ENCODE data around the gene DSG4.

The DSG4 gene

GRCh38 chr18:31386741-31387140 is 10.2 kb downstream of the DSG4 start:
- no peak overlapping the region for H2AFZ ChIP-seq (ENCODE audit: low read depth, low read length)
- WGBS = 88% methylated on average over 6 of the region's 6 CpGs
- H3K79me1 ChIP-seq (replicated peaks; ENCODE audit: low read length, poor library complexity, severe bottlenecking) = no peaks in the 10 kb centered on the region
- no peak overlapping the region for H3K18ac ChIP-seq (ENCODE audit: low read depth in 1 of 2, low read length in 2 of 2)
- H3K27ac ChIP-seq (ENCODE audit: low read length, poor library complexity, severe bottlenecking) = peak overlapping the region; percentile 10
- H4K91ac ChIP-seq (ENCODE audit: low read length) = no peak overlapping the region
- no peak overlapping the region for H3K9ac ChIP-seq (ENCODE audit: low read length)
- no peaks in the 10 kb centered on the region for H3K36me3 ChIP-seq (ENCODE audit: control insufficient read depth in 1 of 2, insufficient read depth in 2 of 2, low read depth in 1 of 2, low read length in 2 of 2)
- H4K8ac ChIP-seq (ENCODE audit: low read length) = no peak overlapping the region
- DNase-seq = no peak
- H3K4me1 ChIP-seq (ENCODE audit: control insufficient read depth, insufficient read depth, low read depth, low read length) = no peaks in the 10 kb centered on the region
- no peak overlapping the region for H3K14ac ChIP-seq (ENCODE audit: low read length in 2 of 2)
- no peak overlapping the region for H2BK120ac ChIP-seq (ENCODE audit: low read depth, low read length)
- no peak overlapping the region for H2BK15ac ChIP-seq (ENCODE audit: low read depth, poor library complexity, severe bottlenecking)
- H3K27me3 ChIP-seq (ENCODE audit: control insufficient read depth in 1 of 2, insufficient read depth in 1 of 2, low read length in 2 of 2) = no peaks in the 10 kb centered on the region
- no peak overlapping the region for H2BK5ac ChIP-seq (ENCODE audit: low read depth, low read length, poor library complexity, severe bottlenecking)
- H3K9me3 ChIP-seq (ENCODE audit: control insufficient read depth, low read length) = no peaks in the 10 kb centered on the region
- H2AK5ac ChIP-seq (ENCODE audit: low read length, severe bottlenecking) = no peak overlapping the region
- peak overlapping the region in 1 of 2 experiments; percentile 72 for H3K23ac ChIP-seq (ENCODE audit: low read length in 2 of 2)
- H3K4me3 ChIP-seq (ENCODE audit: insufficient read depth in 1 of 2, low read depth in 1 of 2, low read length in 2 of 2) = no peak overlapping the region
- no peak overlapping the region for H2BK12ac ChIP-seq (ENCODE audit: low read length in 2 of 2)
- H3K4ac ChIP-seq (ENCODE audit: low read depth in 1 of 2, low read length in 2 of 2) = no peak overlapping the region
- no peak overlapping the region for H3K4me2 ChIP-seq (ENCODE audit: low read length, poor library complexity, severe bottlenecking)

- H2AK5ac ChIP-seq (ENCODE audit: low read length, severe bottlenecking) = no peak overlapping the region
Observed at GRCh38 chr18:31393286-31393685, 16.7 kb downstream of the DSG4 start.

GRCh38 chr18:31396796-31397612 is 20.4 kb downstream of the DSG4 start:
- H3K9ac ChIP-seq (ENCODE audit: low read length) = no peak overlapping the region
- no peak overlapping the region for H2AK5ac ChIP-seq (ENCODE audit: low read length, severe bottlenecking)
- no peak overlapping the region for H3K23ac ChIP-seq (ENCODE audit: low read length in 2 of 2)
- H3K9me3 ChIP-seq (ENCODE audit: control insufficient read depth, low read length) = no peaks in the 10 kb centered on the region
- H2AFZ ChIP-seq (ENCODE audit: low read depth, low read length) = no peak overlapping the region
- no peak overlapping the region for H3K4me2 ChIP-seq (ENCODE audit: low read length, poor library complexity, severe bottlenecking)
- H4K91ac ChIP-seq (ENCODE audit: low read length) = peak overlapping the region; percentile 39
- no peak overlapping the region for H2BK120ac ChIP-seq (ENCODE audit: low read depth, low read length)
- H3K4me3 ChIP-seq (ENCODE audit: insufficient read depth in 1 of 2, low read depth in 1 of 2, low read length in 2 of 2) = no peak overlapping the region
- no peak overlapping the region for H3K27ac ChIP-seq (ENCODE audit: low read length, poor library complexity, severe bottlenecking)
- peak overlapping the region in 1 of 2 experiments; percentile 59 for H3K18ac ChIP-seq (ENCODE audit: low read depth in 1 of 2, low read length in 2 of 2)
- 27% methylated on average over 4 of the region's 6 CpGs for WGBS
- H3K4ac ChIP-seq (ENCODE audit: low read depth in 1 of 2, low read length in 2 of 2) = no peak overlapping the region
- no peak overlapping the region for H3K14ac ChIP-seq (ENCODE audit: low read length in 2 of 2)
- no peak overlapping the region for H4K8ac ChIP-seq (ENCODE audit: low read length)
- no peak overlapping the region for H2BK5ac ChIP-seq (ENCODE audit: low read depth, low read length, poor library complexity, severe bottlenecking)
- H3K36me3 ChIP-seq (ENCODE audit: control insufficient read depth in 1 of 2, insufficient read depth in 2 of 2, low read depth in 1 of 2, low read length in 2 of 2) = no peaks in the 10 kb centered on the region
- H2BK12ac ChIP-seq (ENCODE audit: low read length in 2 of 2) = peak overlapping the region in 1 of 2 experiments; percentile 50
- H2BK15ac ChIP-seq (ENCODE audit: low read depth, poor library complexity, severe bottlenecking) = no peak overlapping the region
- H3K79me1 ChIP-seq (replicated peaks; ENCODE audit: low read length, poor library complexity, severe bottlenecking) = no peaks in the 10 kb centered on the region
- H3K27me3 ChIP-seq (ENCODE audit: control insufficient read depth in 1 of 2, insufficient read depth in 1 of 2, low read length in 2 of 2) = peaks cover 0 to 3% of the 10 kb centered on the region in 2 experiments
- DNase-seq = peak; percentile 46
- no peaks in the 10 kb centered on the region for H3K4me1 ChIP-seq (ENCODE audit: control insufficient read depth, insufficient read depth, low read depth, low read length)

More at GRCh38 chr18:31393286-31393685, 16.7 kb downstream of the DSG4 start:
- H2AFZ ChIP-seq (ENCODE audit: low read depth, low read length) = no peak overlapping the region
- H2BK15ac ChIP-seq (ENCODE audit: low read depth, poor library complexity, severe bottlenecking) = no peak overlapping the region
- no peak overlapping the region for H2BK120ac ChIP-seq (ENCODE audit: low read depth, low read length)
- H3K23ac ChIP-seq (ENCODE audit: low read length in 2 of 2) = no peak overlapping the region
- H3K14ac ChIP-seq (ENCODE audit: low read length in 2 of 2) = no peak overlapping the region
- H4K91ac ChIP-seq (ENCODE audit: low read length) = peak overlapping the region; percentile 39
- H3K4me1 ChIP-seq (ENCODE audit: control insufficient read depth, insufficient read depth, low read depth, low read length) = no peaks in the 10 kb centered on the region
- H3K9me3 ChIP-seq (ENCODE audit: control insufficient read depth, low read length) = no peaks in the 10 kb centered on the region
- no peak overlapping the region for H3K9ac ChIP-seq (ENCODE audit: low read length)
- H3K4me3 ChIP-seq (ENCODE audit: insufficient read depth in 1 of 2, low read depth in 1 of 2, low read length in 2 of 2) = no peak overlapping the region
- 83% methylated on average over 2 of the region's 3 CpGs for WGBS
- no peaks in the 10 kb centered on the region for H3K36me3 ChIP-seq (ENCODE audit: control insufficient read depth in 1 of 2, insufficient read depth in 2 of 2, low read depth in 1 of 2, low read length in 2 of 2)
- H3K4ac ChIP-seq (ENCODE audit: low read depth in 1 of 2, low read length in 2 of 2) = no peak overlapping the region
- DNase-seq = no peak
- H3K4me2 ChIP-seq (ENCODE audit: low read length, poor library complexity, severe bottlenecking) = no peak overlapping the region
- H3K27me3 ChIP-seq (ENCODE audit: control insufficient read depth in 1 of 2, insufficient read depth in 1 of 2, low read length in 2 of 2) = no peaks in the 10 kb centered on the region
- no peak overlapping the region for H3K27ac ChIP-seq (ENCODE audit: low read length, poor library complexity, severe bottlenecking)
- no peak overlapping the region for H2BK12ac ChIP-seq (ENCODE audit: low read length in 2 of 2)
- H4K8ac ChIP-seq (ENCODE audit: low read length) = no peak overlapping the region
- H3K79me1 ChIP-seq (replicated peaks; ENCODE audit: low read length, poor library complexity, severe bottlenecking) = no peaks in the 10 kb centered on the region
- no peak overlapping the region for H2BK5ac ChIP-seq (ENCODE audit: low read depth, low read length, poor library complexity, severe bottlenecking)
- no peak overlapping the region for H3K18ac ChIP-seq (ENCODE audit: low read depth in 1 of 2, low read length in 2 of 2)

DNA sequence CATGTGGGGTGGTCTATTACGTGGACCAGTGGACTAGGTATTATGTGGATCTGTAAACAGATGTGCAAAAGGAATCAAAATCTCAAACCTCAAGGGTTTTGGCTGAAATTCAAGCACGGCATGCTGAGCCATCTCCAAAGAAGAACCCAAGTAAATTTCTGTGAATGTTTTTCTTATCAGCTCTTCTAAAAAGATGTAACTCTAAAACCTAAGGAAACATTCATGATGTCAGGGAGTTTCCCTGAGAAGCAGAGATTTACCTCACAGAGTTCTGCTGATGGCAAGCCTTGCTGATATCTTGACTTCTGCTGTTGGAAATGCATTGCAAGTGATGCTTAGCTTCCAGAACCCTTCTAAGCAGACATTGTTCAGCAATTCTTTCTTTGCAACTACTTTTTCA is 21.6 kb downstream of the DSG4 start:
- Histone ChIP-seq H4K8ac (ENCODE audit: low read length) (no peak overlapping the region), H2BK5ac (ENCODE audit: low read depth, low read length, poor library complexity, severe bottlenecking) (no peak overlapping the region), H3K4me2 (ENCODE audit: low read length, poor library complexity, severe bottlenecking) (no peak overlapping the region), H3K4me1 (ENCODE audit: control insufficient read depth, insufficient read depth, low read depth, low read length) (no peaks in the 10 kb centered on the region), H2AK5ac (ENCODE audit: low read length, severe bottlenecking) (no peak overlapping the region), H3K9ac (ENCODE audit: low read length) (no peak overlapping the region), H3K79me1 (replicated peaks; ENCODE audit: low read length, poor library complexity, severe bottlenecking) (no peaks in the 10 kb centered on the region), H3K27me3 (ENCODE audit: control insufficient read depth in 1 of 2, insufficient read depth in 1 of 2, low read length in 2 of 2) (peaks cover 0 to 13% of the 10 kb centered on the region in 2 experiments), H2BK12ac (ENCODE audit: low read length in 2 of 2) (no peak overlapping the region), H3K27ac (ENCODE audit: low read length, poor library complexity, severe bottlenecking) (no peak overlapping the region), H2BK120ac (ENCODE audit: low read depth, low read length) (no peak overlapping the region), H3K36me3 (ENCODE audit: control insufficient read depth in 1 of 2, insufficient read depth in 2 of 2, low read depth in 1 of 2, low read length in 2 of 2) (no peaks in the 10 kb centered on the region), H2BK15ac (ENCODE audit: low read depth, poor library complexity, severe bottlenecking) (no peak overlapping the region), H3K9me3 (ENCODE audit: control insufficient read depth, low read length) (no peaks in the 10 kb centered on the region), H3K23ac (ENCODE audit: low read length in 2 of 2) (no peak overlapping the region), H3K4me3 (ENCODE audit: insufficient read depth in 1 of 2, low read depth in 1 of 2, low read length in 2 of 2) (no peak overlapping the region), H3K14ac (ENCODE audit: low read length in 2 of 2) (no peak overlapping the region), H3K18ac (ENCODE audit: low read depth in 1 of 2, low read length in 2 of 2) (peak overlapping the region in 1 of 2 experiments; percentile 40), H3K4ac (ENCODE audit: low read depth in 1 of 2, low read length in 2 of 2) (no peak overlapping the region), H2AFZ (ENCODE audit: low read depth, low read length) (no peak overlapping the region), H4K91ac (ENCODE audit: low read length) (no peak overlapping the region)
- no peak for DNase-seq
- 31% methylated on average over 1 of the region's 2 CpGs for WGBS
